Measurements from ENCODE around the gene TMEM233.

DNA sequence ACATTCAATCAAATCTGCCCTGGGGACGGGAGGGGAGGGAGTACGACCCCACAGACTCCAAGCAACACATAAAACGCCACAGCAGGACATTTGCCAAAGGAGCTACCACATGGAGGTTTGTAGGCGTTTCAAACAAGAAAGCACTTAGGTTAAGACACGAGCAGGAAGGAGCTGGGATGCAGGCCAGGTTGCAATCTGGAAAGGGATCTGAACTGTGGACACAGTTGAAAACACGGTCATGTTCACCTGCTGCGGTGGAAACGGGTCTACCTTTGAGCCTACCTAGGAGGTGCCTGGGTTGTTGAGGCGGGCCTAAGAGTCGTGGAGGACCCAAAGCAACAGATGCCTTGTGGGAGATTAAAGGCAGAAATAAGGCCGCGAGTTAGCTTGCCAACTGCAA lies 92.8 kb downstream of the TMEM233 start:
- TF ChIP-seq, protein P1, sequence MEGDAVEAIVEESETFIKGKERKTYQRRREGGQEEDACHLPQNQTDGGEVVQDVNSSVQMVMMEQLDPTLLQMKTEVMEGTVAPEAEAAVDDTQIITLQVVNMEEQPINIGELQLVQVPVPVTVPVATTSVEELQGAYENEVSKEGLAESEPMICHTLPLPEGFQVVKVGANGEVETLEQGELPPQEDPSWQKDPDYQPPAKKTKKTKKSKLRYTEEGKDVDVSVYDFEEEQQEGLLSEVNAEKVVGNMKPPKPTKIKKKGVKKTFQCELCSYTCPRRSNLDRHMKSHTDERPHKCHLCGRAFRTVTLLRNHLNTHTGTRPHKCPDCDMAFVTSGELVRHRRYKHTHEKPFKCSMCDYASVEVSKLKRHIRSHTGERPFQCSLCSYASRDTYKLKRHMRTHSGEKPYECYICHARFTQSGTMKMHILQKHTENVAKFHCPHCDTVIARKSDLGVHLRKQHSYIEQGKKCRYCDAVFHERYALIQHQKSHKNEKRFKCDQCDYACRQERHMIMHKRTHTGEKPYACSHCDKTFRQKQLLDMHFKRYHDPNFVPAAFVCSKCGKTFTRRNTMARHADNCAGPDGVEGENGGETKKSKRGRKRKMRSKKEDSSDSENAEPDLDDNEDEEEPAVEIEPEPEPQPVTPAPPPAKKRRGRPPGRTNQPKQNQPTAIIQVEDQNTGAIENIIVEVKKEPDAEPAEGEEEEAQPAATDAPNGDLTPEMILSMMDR (conservative IDR thresholded peaks at IDR 0.05) = no peak
- no peak for TF ChIP-seq ZFX (IDR thresholded peaks at IDR 0.05)
